Left lung (tissue), 10 donors: ENCODE results near the gene PLXNB1. TPM values are rescaled to one million over a fixed set of nuclear protein-coding genes. Genes with fewer than 3 reads are reported as not detected.

Experiments
- ATAC-seq: fragments of 200-7000 bp; cut with Tn5 transposase; one replicate; pipeline ENCODE4 v1.9.1; 2020; ENCODE audit warnings: moderate library complexity
- DNase-seq, 4 donors: peaks; one replicate each; pipeline ENCODE4 v3.0.0-alpha.2; 2013 to 2020
- H3K27ac ChIP-seq, 2 donors: fragments of 200-600 bp; sonication (generic) in 1 of 2; one replicate each; pipeline versions ENCODE4 v1.5.0 to v1.8.0; 2020 to 2021
- H3K27me3 ChIP-seq, 2 donors: fragments of 200-600 bp; sonication (generic) in 1 of 2; one replicate each; pipeline versions ENCODE4 v1.5.0 to v1.8.0; 2020 to 2021
- H3K36me3 ChIP-seq, 2 donors: fragments of 200-600 bp; sonication (generic) in 1 of 2; one replicate each; pipeline versions ENCODE4 v1.5.0 to v1.8.0; 2020 to 2021
- H3K4me1 ChIP-seq, 2 donors: fragments of 200-600 bp; one replicate each; pipeline ENCODE4 v1.8.0; 2021
- H3K4me3 ChIP-seq, 2 donors: fragments of 200-600 bp; sonication (generic) in 1 of 2; one replicate each; pipeline versions ENCODE4 v1.5.0 to v1.8.0; 2020 to 2021; ENCODE audit warnings: mild to moderate bottlenecking in 1 of 2
- H3K9me3 ChIP-seq, 2 donors: fragments of 200-600 bp; sonication (generic) in 1 of 2; one replicate each; pipeline versions ENCODE4 v1.5.0 to v1.8.0; 2020 to 2021
- intact Hi-C, 2 donors: fragments of 100-400 bp; cut with DNase I; formaldehyde crosslinking; loops; one replicate each; pipeline versions ENCODE4 v1.11.2 to v1.14.2; 2022
- polyA plus RNA-seq, 6 donors: library from polyadenylated mRNA; unstranded; fragments of 120-200 nt; gene quantifications; one replicate each; pipeline ENCODE4 v1.2.1, GENCODE V29; 2013; ENCODE audit not compliant: insufficient read length in 6 of 6
- total RNA-seq, 2 donors: library from RNA; stranded (reverse); fragmentation: NEBNext Ultra II Directional; extraction: Animal tissue kit (Norgen Biotek cat#: 25700); gene quantifications; one replicate each; pipeline ENCODE4 v1.2.1, GENCODE V29; 2021
- TF ChIP-seq, protein P1 (sequence below), 2 donors: fragments of 200-600 bp; sonication (generic) in 1 of 2; IDR thresholded peaks; one replicate each; pipeline versions ENCODE4 v1.5.0 to v1.8.0; 2021; ENCODE audit warnings: antibody characterized with exemption in 2 of 2
- donor health status: DM: no; HTN: yes; CAD: no.
- donor health status: DM: no; HTN: no; CAD: no.

PLXNB1 gene
- total and polyA plus RNA-seq, 8 donors: 65.0 to 161 (median 109) TPM

DNA sequence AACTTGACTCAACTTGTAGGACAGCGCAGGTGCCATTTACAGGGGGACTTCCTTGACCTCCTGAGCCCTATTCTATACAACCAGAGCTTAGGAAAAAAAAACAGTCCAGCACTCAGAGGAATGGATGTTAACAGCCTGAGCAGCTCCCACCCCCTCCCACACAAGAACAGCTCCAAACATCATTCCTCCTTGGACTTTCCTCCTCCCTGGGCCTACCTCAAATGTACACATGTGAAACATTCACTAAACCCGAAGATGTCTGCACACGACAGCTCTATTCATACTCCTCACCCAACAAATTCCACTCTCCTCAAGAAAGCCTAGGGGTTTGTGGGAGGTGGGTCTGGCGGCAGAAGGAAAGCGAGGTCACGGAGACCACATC lies 16.1 kb upstream of the PLXNB1 start:
- Histone ChIP-seq H3K4me3 (peak overlapping the region; percentile 85 to 91), H3K36me3 (peaks cover 0 to 38% of the 10 kb centered on the region in 2 donors), H3K27ac (peak overlapping the region; percentile 88 to 95), H3K27me3 (no peaks in the 10 kb centered on the region), H3K9me3 (no peaks in the 10 kb centered on the region), H3K4me1 (peaks cover 15 to 41% of the 10 kb centered on the region in 2 donors)
- ATAC-seq (no peak), DNase-seq (no peak)
- TF ChIP-seq, protein P1, sequence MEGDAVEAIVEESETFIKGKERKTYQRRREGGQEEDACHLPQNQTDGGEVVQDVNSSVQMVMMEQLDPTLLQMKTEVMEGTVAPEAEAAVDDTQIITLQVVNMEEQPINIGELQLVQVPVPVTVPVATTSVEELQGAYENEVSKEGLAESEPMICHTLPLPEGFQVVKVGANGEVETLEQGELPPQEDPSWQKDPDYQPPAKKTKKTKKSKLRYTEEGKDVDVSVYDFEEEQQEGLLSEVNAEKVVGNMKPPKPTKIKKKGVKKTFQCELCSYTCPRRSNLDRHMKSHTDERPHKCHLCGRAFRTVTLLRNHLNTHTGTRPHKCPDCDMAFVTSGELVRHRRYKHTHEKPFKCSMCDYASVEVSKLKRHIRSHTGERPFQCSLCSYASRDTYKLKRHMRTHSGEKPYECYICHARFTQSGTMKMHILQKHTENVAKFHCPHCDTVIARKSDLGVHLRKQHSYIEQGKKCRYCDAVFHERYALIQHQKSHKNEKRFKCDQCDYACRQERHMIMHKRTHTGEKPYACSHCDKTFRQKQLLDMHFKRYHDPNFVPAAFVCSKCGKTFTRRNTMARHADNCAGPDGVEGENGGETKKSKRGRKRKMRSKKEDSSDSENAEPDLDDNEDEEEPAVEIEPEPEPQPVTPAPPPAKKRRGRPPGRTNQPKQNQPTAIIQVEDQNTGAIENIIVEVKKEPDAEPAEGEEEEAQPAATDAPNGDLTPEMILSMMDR (IDR thresholded peaks at IDR 0.05): no peak
- intact Hi-C loops: no loop called here

DNA sequence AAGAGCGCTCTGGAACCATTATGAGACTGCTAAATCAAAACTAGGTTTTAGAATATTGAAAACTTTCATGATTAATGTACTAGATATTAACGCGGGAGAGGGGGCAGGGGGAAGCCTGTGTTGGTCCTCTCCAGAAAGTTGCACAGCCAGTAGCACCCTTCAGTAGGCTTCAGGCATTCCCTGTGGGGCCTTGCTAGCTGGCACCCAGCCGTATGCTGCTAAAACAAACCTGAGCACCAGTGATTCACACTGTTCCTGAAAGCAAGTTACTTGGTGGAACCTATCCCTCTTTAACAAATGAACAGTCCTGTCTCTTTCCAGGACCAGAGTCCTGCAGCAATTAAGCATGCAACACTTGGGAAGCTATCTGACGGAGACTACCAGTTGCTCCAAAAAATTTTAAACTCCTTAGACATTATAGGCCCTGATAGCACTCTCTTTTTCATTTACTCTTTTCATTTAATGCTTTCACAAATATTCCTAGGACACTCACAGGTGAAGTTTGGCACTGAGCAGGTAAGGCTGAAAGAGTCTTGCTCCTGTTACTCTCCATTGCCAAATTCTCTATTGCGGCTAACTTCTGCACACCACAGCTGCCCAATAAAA lies 15.5 kb upstream of the PLXNB1 start:
- DNase-seq (no peak), ATAC-seq (no peak)
- Histone ChIP-seq H3K27me3 (no peaks in the 10 kb centered on the region), H3K4me1 (peaks cover 16 to 45% of the 10 kb centered on the region in 2 donors), H3K27ac (no peak overlapping the region), H3K36me3 (peaks cover 0 to 38% of the 10 kb centered on the region in 2 donors), H3K9me3 (no peaks in the 10 kb centered on the region), H3K4me3 (peak overlapping the region in 1 of 2 donors; percentile 85)
- TF ChIP-seq, protein P1 (IDR thresholded peaks at IDR 0.05): no peak
- intact Hi-C loops: no loop called here

DNA sequence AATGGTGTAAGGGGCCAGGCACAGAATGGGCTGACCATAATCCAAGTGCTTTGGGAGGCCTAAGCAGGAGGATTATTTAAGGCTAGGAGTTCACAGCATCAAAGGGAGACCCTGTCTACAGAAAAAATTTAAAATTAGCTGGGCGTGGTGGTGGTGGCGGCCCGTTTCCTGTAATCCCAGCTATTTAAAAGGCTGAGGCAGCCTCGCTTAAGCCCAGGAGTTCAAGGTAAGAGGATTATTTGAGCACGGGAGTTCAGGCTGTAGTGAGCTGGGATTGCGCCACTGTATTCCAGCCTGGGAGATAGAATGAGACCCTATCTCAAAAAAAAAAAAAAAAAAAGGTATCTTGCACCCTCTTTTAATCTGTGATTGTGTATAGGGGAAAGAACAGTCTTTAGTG lies 12.1 kb upstream of the PLXNB1 start:
- intact Hi-C loops: no loop called here
- H3K27me3 ChIP-seq: no peaks in the 10 kb centered on the region
- H3K4me1 ChIP-seq: peaks cover 19 to 37% of the 10 kb centered on the region in 2 donors
- TF ChIP-seq, protein P1 (IDR thresholded peaks at IDR 0.05): no peak
- peaks cover 0 to 38% of the 10 kb centered on the region in 2 donors for H3K36me3 ChIP-seq
- no peak for ATAC-seq
- no peak overlapping the region for H3K27ac ChIP-seq
- peak overlapping the region in 1 of 2 donors; percentile 75 for H3K4me3 ChIP-seq
- no peaks in the 10 kb centered on the region for H3K9me3 ChIP-seq
- DNase-seq: no peak

DNA sequence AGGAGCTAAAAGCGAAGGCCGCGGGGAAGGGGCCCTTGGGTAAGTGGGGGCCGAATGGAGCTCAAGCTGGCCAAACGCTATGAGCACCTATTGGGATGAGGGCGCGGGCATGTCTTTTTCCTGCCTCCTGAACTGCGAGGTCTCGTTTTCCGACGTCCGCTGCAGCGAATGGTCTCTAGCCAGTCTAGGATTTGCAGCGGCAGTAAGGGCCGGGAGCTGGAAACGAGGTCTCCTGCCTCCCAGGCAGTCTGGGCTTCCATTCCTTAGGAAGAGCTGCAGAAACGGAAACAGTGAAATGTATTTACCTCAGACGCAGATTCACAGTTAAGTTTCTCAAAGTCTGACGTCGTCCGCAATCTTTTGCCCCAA lies 10.7 kb upstream of the PLXNB1 start:
- Histone ChIP-seq H3K4me3 (peak overlapping the region; percentile 75 to 94), H3K9me3 (no peaks in the 10 kb centered on the region), H3K36me3 (peaks cover 0 to 38% of the 10 kb centered on the region in 2 donors), H3K27me3 (no peaks in the 10 kb centered on the region), H3K27ac (peak overlapping the region; percentile 92 to 96), H3K4me1 (peaks cover 14 to 39% of the 10 kb centered on the region in 2 donors)
- TF ChIP-seq, protein P1 (IDR thresholded peaks at IDR 0.05): no peak
- intact Hi-C loops: no loop called here
- no peak for DNase-seq
- ATAC-seq: peak; percentile 15

GRCh38 chr3:48439820-48440589 lies 10.1 kb upstream of the PLXNB1 start, which contains the start of the genes CCDC51 and TMA7:
TSS of gene CCDC51 (minus strand) at chr3:48440119. CDS start at chr3:48435128, 4,991 bp downstream.
TSS of gene TMA7 (plus strand) at chr3:48440257. CDS start at chr3:48440297, 40 bp downstream.
- no peaks in the 10 kb centered on the region for H3K9me3 ChIP-seq
- ATAC-seq (peak; percentile 97), DNase-seq (peak; percentile 94 to 99 (median 98))
- peak within 1 kb of the TSS; percentile 75 to 94 for H3K4me3 ChIP-seq
- peaks cover 13 to 40% of the 10 kb centered on the region in 2 donors for H3K4me1 ChIP-seq
- TF ChIP-seq, protein P1 (IDR thresholded peaks at IDR 0.05): no peak
- peaks cover 0 to 38% of the 10 kb centered on the region in 2 donors for H3K36me3 ChIP-seq
- intact Hi-C loops: loop anchor here in 1 of 2 donors (5.0 kb wide), 2 partner anchors 38 to 168 kb away; no protein-coding TSS in a partner anchor
- H3K27me3 ChIP-seq: no peaks in the 10 kb centered on the region
- peak within 1 kb of the TSS; percentile 92 to 96 for H3K27ac ChIP-seq
